Epidermal melanocyte (primary cell): ENCODE measurements around the gene SERTAD1.

ENCODE experiments used
- DNase-seq: peaks from one replicate; pipeline ENCODE4 v3.0.0; 2011; ENCODE audit warnings: low spot score; ENCODE audit not compliant: insufficient read length

SERTAD1 gene

DNA sequence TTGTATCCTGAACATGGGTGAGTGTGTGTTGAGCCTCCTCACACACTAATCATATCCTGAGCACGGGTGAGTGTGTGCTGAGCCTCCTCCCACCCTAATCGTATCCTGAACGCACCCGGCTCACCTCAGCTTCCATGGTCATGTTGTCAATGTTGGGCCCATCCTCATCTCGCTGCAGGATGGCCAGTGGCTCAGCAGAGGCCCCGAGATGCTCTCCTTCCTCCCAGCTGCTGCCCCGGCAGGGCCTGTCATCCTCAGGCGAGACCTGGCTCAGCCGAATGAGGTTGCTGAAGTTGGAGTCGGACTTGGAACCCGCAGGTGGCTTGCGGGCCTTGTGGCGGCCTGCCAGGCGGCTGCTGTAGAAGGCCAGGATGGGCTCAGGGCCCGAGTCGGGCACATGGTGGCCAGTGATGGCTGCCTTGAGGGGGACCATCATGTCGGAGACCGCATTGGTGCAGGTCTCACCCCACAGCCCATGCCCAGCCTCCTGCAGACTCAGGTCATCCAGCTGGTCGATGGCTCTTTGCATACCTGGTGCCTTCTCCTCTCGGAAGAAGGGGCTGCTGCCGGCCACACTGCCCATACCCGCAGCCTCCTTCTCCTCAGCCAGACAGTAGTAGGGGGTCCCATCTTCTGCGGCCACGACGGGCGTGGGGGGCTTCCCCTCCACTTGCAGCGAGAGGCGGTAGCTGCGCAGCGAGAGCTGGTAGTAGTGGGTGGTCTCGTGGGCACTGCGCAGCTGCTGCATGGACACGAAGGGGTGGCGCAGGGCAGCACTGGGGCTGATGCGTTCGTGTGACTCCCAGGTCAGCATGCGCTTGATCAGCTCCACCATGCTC, 45.4 kb downstream of the SERTAD1 start:
- no peak for DNase-seq

DNA sequence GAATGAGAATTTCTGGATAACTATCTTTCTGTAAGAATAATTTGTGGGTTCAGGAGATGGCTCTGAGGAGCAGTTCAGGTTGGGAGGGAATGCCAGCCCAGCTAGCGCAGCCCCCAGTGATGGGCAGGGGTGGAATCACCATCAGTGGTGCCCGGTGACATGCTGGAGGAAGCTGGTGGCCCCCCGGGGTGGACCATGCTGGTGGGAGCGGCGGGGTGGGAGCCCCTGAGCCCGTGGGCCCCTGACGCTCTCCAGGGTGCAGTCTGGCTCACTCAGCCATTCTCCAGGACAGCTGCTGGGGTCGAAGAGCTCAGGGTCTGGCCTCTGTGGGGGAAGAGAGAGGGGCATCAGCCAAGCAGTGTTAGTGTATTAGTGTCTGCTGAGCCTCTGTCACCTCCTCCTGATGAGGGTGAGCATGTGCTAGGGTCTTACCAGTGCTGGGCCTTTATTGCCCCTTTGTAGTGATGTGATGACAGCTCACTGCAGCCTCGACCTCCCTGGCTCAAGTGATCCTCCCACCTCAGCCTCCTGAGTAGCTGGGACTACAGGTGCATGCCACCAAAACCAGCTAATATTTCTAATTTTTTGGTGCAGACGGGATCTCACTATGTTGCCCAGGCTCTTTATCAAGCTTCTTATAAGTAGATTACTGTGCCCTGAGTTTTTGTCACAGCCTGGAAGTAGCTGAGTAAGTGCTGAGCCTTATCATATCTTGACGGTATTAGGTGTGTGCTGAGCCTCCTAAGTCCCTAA, 46.2 kb downstream of the SERTAD1 start:
- no peak for DNase-seq

DNA sequence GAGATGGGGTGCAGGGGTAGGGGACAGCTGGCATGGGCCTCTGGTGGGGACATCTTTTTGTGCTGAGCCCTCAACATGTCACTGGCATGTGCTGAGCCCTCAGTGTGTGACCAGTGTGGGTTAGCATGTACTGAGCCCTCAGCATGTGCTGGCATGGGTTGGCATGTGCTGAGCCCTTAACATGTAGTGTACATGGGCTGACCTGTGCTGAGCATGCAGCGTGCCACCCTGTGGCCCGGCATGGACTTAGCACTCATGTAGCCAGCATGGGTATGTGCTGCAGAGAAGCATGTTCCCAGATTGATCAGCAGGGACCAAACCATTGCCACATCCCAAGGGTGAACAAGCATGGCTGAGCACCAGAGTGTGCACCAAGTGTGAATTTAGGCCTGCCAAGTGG, 47.3 kb downstream of the SERTAD1 start:
- DNase-seq = no peak

DNA sequence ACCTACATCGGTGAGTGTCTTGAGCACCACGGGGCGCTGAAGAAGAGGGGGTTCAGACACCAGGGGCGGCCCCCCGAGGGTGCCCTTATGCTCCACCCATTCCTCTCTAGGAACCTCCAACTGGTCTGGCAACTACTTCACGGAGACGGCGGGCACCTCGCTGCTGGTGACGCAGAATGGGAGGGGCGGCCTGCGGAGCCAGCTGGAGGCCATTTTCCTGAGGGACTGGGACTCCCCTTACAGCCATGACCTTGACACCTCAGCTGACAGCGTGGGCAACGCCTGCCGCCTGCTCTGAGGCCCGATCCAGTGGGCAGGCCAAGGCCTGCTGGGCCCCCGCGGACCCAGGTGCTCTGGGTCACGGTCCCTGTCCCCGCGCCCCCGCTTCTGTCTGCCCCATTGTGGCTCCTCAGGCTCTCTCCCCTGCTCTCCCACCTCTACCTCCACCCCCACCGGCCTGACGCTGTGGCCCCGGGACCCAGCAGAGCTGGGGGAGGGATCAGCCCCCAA, 47.9 kb downstream of the SERTAD1 start:
- no peak for DNase-seq

DNA sequence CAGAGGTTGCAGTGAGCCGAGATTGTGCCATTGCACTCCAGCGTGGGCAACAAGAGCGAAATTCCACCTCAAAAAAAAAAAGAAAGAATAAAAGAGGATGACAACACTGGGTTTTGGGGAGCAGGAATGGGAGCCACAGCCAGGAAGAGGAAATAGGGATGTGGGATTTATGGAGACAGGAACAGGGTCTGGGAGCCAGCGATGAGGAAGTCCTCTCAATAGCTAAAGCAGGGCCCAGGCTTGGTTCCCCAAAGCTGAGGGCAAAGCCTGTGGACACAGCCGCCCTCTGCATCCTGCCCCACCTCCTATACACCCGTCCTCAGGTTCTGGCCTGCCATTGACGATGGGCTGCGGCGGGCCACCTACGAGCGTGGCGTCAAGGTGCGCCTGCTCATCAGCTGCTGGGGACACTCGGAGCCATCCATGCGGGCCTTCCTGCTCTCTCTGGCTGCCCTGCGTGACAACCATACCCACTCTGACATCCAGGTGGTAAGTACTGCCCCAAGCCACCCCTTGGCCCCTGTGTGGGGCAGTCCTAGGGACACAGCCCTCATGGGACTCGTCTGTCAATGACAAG, 49.4 kb downstream of the SERTAD1 start:
- DNase-seq = no peak

DNA sequence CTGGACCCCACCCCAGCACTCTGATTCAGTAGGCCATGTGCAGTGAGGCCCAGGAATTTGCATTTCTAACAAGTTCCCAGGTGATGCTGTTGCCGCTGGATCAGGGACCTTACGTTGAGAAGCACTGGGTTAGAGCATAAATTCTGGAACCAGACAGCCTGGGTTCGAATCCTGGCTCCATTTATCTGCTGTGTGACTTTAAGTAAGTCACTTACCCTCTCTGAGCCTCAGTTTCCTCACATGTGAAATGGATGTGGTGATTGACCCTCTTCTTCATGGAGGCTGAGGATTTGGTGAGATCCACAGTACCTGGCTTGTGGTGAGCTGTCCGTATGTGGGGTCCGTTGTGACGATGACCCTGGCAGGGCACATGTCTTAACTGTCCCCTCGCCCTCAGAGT, 51.7 kb downstream of the SERTAD1 start:
- no peak for DNase-seq

DNA sequence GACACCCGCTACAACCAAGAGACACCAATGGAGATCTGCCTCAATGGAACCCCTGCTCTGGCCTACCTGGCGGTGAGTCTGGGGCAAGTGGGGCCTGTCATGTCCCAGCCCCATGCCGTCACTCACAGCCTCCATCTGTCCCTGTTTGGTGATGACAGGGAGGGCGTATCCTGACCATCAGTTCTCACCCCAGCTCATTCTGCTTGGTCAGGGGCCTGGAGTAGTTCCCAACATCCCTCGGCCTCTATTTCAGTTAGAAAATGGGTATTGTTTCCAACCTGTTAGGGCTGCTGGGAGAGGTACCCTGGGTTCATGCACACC, 54.0 kb downstream of the SERTAD1 start:
- DNase-seq = no peak
